Tibial nerve (tissue), 3 donors: ENCODE results near the gene DEFB110.

Experiments
- CTCF ChIP-seq, 5 experiments: fragments of 200-600 bp in 3 of 5; fragments of 450-650 bp in 2 of 5; sonication (generic) in 3 of 5; IDR thresholded peaks; one replicate each; pipeline ENCODE4 v1.5.1; 2016 to 2019; ENCODE audit warnings: antibody characterized with exemption in 5 of 5, mild to moderate bottlenecking in 3 of 5, moderate library complexity in 2 of 5
- POLR2A ChIP-seq, 2 donors: fragments of 450-650 bp; IDR thresholded peaks; one replicate each; pipeline ENCODE4 v1.6.1; 2017; ENCODE audit warnings: antibody characterized with exemption in 2 of 2, mild to moderate bottlenecking in 2 of 2, moderate library complexity in 2 of 2

- no peak for TF ChIP-seq POLR2A (IDR thresholded peaks at IDR 0.05)
- TF ChIP-seq CTCF (IDR thresholded peaks at IDR 0.05): no peak
These were observed 8.6 kb upstream of the DEFB110 start for GRCh38 chr6:50030350-50030749.
